GM12801 (cell line): ENCODE data around the gene SLAIN2.

Experiments
- CTCF ChIP-seq: IDR thresholded peaks from one replicate; pipeline ENCODE4 v1.5.1; 2011; ENCODE audit warnings: control low read depth; ENCODE audit not compliant: insufficient read length; ENCODE audit errors: extremely low read depth

Gene SLAIN2

DNA sequence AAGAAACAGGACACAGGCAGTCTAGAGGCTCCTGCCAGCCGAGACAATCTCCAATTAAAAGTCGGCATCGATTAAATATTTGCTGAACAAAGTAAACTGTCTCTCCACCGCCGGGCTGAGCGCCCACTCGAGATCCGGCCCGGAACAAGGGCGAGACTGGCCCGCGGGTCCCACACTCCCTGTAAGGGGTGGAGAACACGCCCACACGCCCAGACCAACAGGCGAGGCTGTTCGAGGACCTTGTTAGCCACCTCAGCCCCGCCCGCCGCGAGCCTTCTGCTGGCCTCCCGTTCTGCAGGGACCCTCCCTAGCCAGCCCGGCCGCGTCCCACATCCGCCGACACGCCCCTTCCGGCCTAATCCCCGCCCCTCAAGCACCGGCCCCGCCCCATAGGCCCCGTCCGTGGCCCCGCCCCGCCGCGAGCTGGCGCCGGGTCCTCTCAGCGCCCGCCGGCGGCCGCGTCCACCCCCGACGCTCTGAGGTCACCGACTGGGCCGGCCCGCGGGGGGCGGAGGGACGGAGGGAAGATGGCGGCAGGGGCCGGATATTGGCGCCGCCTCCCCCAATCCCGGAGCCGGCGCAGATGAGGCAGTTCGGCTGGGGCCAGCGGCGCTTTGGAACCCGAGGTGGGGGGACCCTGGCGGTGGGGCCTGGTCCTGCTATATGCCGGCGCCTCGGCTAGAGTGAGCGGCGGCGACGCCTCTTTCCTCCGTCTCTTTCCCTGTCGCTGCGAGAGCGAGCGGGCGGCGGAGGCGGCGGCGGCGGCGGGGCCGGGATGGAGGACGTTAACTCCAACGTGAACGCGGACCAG, at the start of gene SLAIN2:
SLAIN2 (plus strand) TSS at position 565 of the 811 bp plus-strand sequence; CDS start at position 776, 211 bp downstream.
- no peak for TF ChIP-seq CTCF

DNA sequence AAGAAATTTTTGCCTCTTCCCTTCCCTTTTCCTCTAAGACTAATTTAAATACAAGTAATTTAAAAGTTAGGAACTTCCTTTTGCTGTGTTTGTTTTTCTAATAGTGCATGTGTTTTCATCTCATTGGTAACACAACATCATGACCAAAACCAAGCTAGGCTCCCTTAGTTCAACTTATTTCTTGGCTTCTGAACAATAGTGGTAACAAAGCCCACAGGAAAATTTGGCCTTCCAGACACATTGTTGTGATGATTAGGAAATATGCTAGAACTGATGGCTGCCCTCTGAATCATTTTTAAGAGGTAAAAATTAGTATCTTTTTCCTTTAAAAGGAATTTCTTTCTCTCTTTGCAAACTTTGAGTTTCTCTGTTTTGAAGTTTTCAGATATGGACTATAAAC, 46.2 kb upstream of the SLAIN2 start:
- no peak for TF ChIP-seq CTCF

- no peak for TF ChIP-seq CTCF
Observed at GRCh38 chr4:48296365-48296764, 45.0 kb upstream of the SLAIN2 start.

DNA sequence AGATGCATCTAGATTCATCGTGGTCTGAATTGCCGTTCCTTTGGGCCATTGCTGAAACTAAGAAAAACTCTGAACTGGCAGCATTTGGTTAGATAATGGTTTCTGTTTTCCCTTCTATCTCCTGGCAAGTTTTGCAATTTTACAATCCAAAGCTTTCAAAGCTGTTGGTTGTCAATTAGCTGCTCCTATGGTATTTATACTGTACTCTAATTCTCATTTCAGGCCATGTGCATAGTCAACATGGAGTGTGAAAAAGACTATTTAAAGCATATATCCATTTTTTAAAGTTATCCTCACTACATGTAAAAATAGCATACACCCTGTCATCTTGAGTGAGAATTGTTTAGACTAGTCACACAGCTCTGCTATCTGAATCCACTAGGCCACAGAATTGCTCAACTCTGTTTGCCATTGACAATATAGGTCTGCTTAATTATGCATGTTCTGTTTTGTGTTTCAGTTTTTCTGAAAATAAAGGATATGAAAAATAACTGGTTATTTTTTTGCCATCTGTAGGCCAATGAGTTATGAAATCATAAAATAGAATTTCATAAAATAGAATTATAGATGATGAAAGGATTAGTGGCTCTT, 44.0 kb upstream of the SLAIN2 start:
- no peak for TF ChIP-seq CTCF

DNA sequence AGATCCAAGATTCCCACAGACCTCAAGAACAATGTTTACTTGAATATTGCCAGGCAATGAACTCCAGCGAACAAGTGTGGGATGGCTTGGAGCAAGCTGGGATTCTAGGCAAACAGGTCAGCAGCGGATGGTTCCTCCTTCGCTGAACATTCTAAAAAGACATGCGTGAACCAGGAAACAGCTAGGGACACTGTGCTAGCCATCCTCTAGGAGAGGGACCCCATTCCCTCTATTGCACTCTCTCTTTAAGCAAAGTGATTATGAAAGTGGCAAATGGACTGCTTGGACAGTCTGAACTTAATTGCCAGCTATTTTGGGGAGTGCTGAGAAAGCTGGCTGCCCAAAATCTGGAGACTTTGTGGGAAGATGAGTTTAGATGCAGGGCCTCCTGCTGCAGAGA, 41.8 kb upstream of the SLAIN2 start:
- no peak for TF ChIP-seq CTCF

GRCh38 chr4:48300004-48300403, 41.3 kb upstream of the SLAIN2 start:
- no peak for TF ChIP-seq CTCF

DNA sequence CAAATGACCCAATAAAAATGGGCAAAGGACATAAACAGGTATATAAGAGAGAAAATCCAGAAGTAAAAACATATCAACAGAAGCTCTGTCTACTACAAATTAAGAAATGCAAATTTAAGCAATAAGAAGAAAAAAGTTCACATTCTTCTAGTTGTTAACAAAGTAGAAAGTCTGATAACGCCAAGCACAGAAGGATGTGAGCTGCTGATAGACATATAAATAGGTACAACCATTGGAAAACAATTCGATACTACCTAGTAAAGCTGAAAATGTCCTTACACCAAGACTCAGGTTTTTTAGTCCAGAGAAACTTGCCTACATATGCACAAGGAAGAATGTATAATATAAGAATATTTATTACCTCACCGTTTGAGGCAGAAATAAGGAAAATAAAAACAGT, 35.8 kb upstream of the SLAIN2 start:
- no peak for TF ChIP-seq CTCF
